Esophagus muscularis mucosa (tissue), 4 donors: Measurements from ENCODE around the gene TXNDC16. TPM values are rescaled to one million over a fixed set of nuclear protein-coding genes. Genes with fewer than 3 reads are reported as not detected.

Source experiments
- DNase-seq: peaks from one replicate; pipeline ENCODE4 v3.0.0-alpha.2; 2017; ENCODE audit errors: extremely low spot score
- H3K27ac ChIP-seq, 4 donors: fragments of 200-600 bp; sonication (generic); replicated peaks in 1 of 4; 1 replicate in 3 of 4; 2 replicates in 1 of 4; pipeline ENCODE4 v1.5.1; 2016 to 2019; ENCODE audit warnings: mild to moderate bottlenecking in 1 of 4
- H3K27me3 ChIP-seq, 4 donors: fragments of 200-600 bp; sonication (generic); one replicate each; pipeline versions ENCODE4 v1.5.1 to v1.6.0; 2016 to 2019
- H3K36me3 ChIP-seq, 4 donors: fragments of 200-600 bp; sonication (generic); one replicate each; pipeline ENCODE4 v1.5.1; 2016 to 2019
- H3K4me1 ChIP-seq, 4 donors: fragments of 200-600 bp; sonication (generic); one replicate each; pipeline ENCODE4 v1.5.1; 2016 to 2019
- H3K4me3 ChIP-seq, 4 donors: fragments of 200-600 bp; sonication (generic); 1 replicate in 2 of 4; 2 replicates in 2 of 4; pipeline ENCODE4 v1.5.1; 2016 to 2019; ENCODE audit warnings: mild to moderate bottlenecking in 4 of 4, moderate library complexity in 1 of 4
- H3K9me3 ChIP-seq, 4 donors: fragments of 200-600 bp; sonication (generic); 1 replicate in 3 of 4; 2 replicates in 1 of 4; pipeline ENCODE4 v1.5.1; 2016 to 2019
- CTCF ChIP-seq, 3 experiments: fragments of 200-600 bp in 2 of 3; fragments of 450-650 bp in 1 of 3; sonication (generic) in 2 of 3; IDR thresholded peaks; one replicate each; pipeline ENCODE4 v1.5.1; 2017 to 2019; ENCODE audit warnings: antibody characterized with exemption in 3 of 3, mild to moderate bottlenecking in 2 of 3, moderate library complexity in 1 of 3
- EP300 ChIP-seq: sonication (generic); formaldehyde crosslinking; IDR thresholded peaks from one replicate; pipeline ENCODE4 v1.6.1; 2017; ENCODE audit warnings: antibody characterized with exemption
- POLR2A ChIP-seq: fragments of 450-650 bp; IDR thresholded peaks from one replicate; pipeline ENCODE4 v1.6.1; 2017; ENCODE audit warnings: antibody characterized with exemption, moderate library complexity, mild to moderate bottlenecking, low read depth
- POLR2AphosphoS5 ChIP-seq, 2 donors: sonication (generic); formaldehyde crosslinking; IDR thresholded peaks; one replicate each; pipeline ENCODE4 v1.6.1; 2017; ENCODE audit warnings: antibody characterized with exemption in 2 of 2
- WGBS: methylation state at CpG from one replicate; pipeline ENCODE4 v1.1.5; 2018; 5-methylcytosine and 5-hydroxymethylcytosine counted together
- intact Hi-C: fragments of 100-400 bp; cut with DNase I; formaldehyde crosslinking; loops from one replicate; pipeline ENCODE4 v1.15.1; 2023
- total RNA-seq, 4 donors: library from RNA; depleted of rRNA; stranded (reverse); fragments of >200 nt; gene quantifications; one replicate each; pipeline versions ENCODE4 v1.1.0 to v1.2.1, GENCODE V29; 2016

TXNDC16 gene
- total RNA-seq, 4 donors from 2014 or later, result 6.5 to 12.5 (median 11.8) TPM

- H3K27ac ChIP-seq, result no peak overlapping the region
- H3K4me1 ChIP-seq, result no peaks in the 10 kb centered on the region
- H3K4me3 ChIP-seq, result no peak overlapping the region
- DNase-seq, result no peak
- no peaks in the 10 kb centered on the region for H3K27me3 ChIP-seq
- H3K9me3 ChIP-seq, result no peaks in the 10 kb centered on the region
- TF ChIP-seq CTCF (IDR thresholded peaks at IDR 0.05) (no peak), EP300 (no peak), POLR2AphosphoS5 (IDR thresholded peaks at IDR 0.05) (no peak), POLR2A (no peak)
- intact Hi-C loops, result no loop called here
- H3K36me3 ChIP-seq, result peaks cover 0 to 24% (median 4%) of the 10 kb centered on the region in 4 donors
- 87% methylated on average over 7 of the region's 7 CpGs for WGBS
Measured at GRCh38 chr14:52467515-52468266, 84.6 kb downstream of the TXNDC16 start.

DNA sequence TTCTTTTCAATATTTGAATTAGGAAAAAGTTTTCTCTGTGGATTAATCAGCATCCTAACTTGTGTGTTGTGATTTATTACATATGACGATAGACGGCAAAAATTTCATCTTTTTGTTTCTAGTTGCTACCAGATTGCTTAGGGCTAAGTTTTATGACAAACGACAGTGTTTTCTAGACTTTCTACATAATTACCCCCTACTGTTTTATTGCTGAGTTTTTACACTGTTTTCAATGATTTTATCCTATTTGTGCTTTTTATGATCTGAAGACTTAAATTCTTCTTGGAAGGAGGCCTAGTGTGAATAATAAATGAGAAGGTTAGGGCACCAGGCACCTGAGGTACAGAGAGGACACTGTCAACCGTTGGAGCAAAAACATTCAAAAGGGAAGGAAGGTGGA, 88.1 kb downstream of the TXNDC16 start:
- no peak for DNase-seq
- peaks cover 0 to 32% (median 2%) of the 10 kb centered on the region in 4 donors for H3K36me3 ChIP-seq
- TF ChIP-seq POLR2A (no peak), EP300 (no peak), POLR2AphosphoS5 (IDR thresholded peaks at IDR 0.05) (no peak), CTCF (IDR thresholded peaks at IDR 0.05) (no peak)
- intact Hi-C loops, result no loop called here
- no peak overlapping the region for H3K27ac ChIP-seq
- no peak overlapping the region for H3K4me3 ChIP-seq
- no peaks in the 10 kb centered on the region for H3K4me1 ChIP-seq
- WGBS, result 88% methylated on average over 4 of the region's 4 CpGs
- no peaks in the 10 kb centered on the region for H3K27me3 ChIP-seq
- H3K9me3 ChIP-seq, result peaks cover 0 to 5% (median 0%) of the 10 kb centered on the region in 4 donors

- intact Hi-C loops, result no loop called here
- no peak for DNase-seq
- H3K27ac ChIP-seq, result no peak overlapping the region
- 91% methylated on average over 3 of the region's 3 CpGs for WGBS
- TF ChIP-seq POLR2AphosphoS5 (IDR thresholded peaks at IDR 0.05), result no peak
- no peaks in the 10 kb centered on the region for H3K4me1 ChIP-seq
- H3K36me3 ChIP-seq, result peaks cover 0 to 26% (median under 1%) of the 10 kb centered on the region in 4 donors
- peaks cover 0 to 5% (median 0%) of the 10 kb centered on the region in 4 donors for H3K9me3 ChIP-seq
- H3K4me3 ChIP-seq, result no peak overlapping the region
- no peaks in the 10 kb centered on the region for H3K27me3 ChIP-seq
Measured at GRCh38 chr14:52463375-52463774, 88.9 kb downstream of the TXNDC16 start.

GRCh38 chr14:52461721-52462120, 90.6 kb downstream of the TXNDC16 start:
- Histone ChIP-seq H3K27me3 (no peaks in the 10 kb centered on the region), H3K4me3 (no peak overlapping the region), H3K27ac (no peak overlapping the region), H3K9me3 (peaks cover 0 to 5% (median 0%) of the 10 kb centered on the region in 4 donors), H3K4me1 (no peaks in the 10 kb centered on the region), H3K36me3 (peaks cover 0 to 25% (median 0%) of the 10 kb centered on the region in 4 donors)
- DNase-seq, result no peak
- TF ChIP-seq POLR2AphosphoS5 (IDR thresholded peaks at IDR 0.05), result no peak
- TF ChIP-seq CTCF (IDR thresholded peaks at IDR 0.05), result no peak
- TF ChIP-seq POLR2A, result no peak
- no peak for TF ChIP-seq EP300
- intact Hi-C loops, result no loop called here
- WGBS, result no CpG with 5 or more reads among the region's 1 CpG

DNA sequence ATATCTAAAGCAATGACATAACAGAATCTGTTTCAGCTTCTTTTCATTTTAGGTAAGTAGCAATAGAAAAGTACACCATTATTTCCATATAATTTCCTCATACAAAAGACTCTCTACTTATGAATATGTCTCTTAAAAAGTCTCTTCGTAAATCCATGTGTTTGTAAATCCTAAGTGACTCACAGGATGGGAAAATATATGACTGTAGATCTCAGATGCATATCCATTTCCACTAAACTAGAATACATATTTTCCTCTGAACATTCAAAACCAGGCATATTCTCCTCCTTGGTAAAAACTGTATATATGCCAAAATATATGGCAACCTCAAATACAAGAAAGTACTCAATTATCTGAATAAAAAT, 93.6 kb downstream of the TXNDC16 start:
- Histone ChIP-seq H3K27ac (no peak overlapping the region), H3K4me1 (no peaks in the 10 kb centered on the region), H3K27me3 (no peaks in the 10 kb centered on the region), H3K9me3 (peaks cover 0 to 5% (median 0%) of the 10 kb centered on the region in 4 donors), H3K4me3 (no peak overlapping the region), H3K36me3 (peaks cover 0 to 38% (median 4%) of the 10 kb centered on the region in 4 donors)
- TF ChIP-seq EP300 (no peak), POLR2A (no peak), CTCF (IDR thresholded peaks at IDR 0.05) (no peak), POLR2AphosphoS5 (IDR thresholded peaks at IDR 0.05) (no peak)
- 93% methylated on average over 1 of the region's 1 CpG for WGBS
- no peak for DNase-seq
- intact Hi-C loops, result loop anchor here (5.0 kb wide), 1 partner anchor 146 kb away; the partner anchor contains the start of gene PTGER2
